K562 (cell line): Measurements from ENCODE around the gene NR5A1.

Experiments
- JUNB ChIP-seq: fragments of 450-650 bp; formaldehyde crosslinking; conservative IDR thresholded peaks from 2 replicates; pipeline ENCODE4 v1.4.0; 2020; ENCODE audit warnings: mild to moderate bottlenecking
- POLR2AphosphoS5 ChIP-seq: IDR thresholded peaks from 2 replicates; pipeline ENCODE4 v1.6.1; 2011; ENCODE audit warnings: mild to moderate bottlenecking, low read depth, low read length, moderate library complexity; ENCODE audit not compliant: control insufficient read depth, insufficient read depth

DNA sequence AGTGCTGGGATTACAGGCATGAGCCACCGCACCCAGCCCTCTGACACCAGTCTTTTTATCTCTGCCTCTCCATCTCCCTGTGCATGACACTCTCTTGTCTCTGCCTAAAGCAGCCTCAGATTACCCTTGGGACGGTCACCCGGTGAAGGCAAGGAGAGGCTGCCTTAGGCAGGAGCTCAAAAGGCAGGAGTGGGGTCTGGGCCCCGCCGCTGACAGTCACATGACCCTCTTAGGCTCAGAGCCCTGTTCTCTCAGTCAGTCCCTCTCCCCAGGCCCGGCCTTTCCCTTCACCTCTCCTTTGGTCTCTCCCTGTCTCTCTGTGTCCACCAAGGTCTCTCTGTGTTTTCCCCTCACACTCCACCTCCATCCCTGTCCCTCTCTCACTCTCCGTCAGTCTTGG is 34.4 kb downstream of the NR5A1 start:
- no peak for TF ChIP-seq JUNB (CRISPR knock-in tag)
- TF ChIP-seq POLR2AphosphoS5 = no peak
